ENCODE data around the gene MUC12. TPM values are rescaled to one million over a fixed set of nuclear protein-coding genes. Genes with fewer than 3 reads are reported as not detected.

MUC12 gene
- total and polyA plus RNA-seq, 2 of the 8 experiments (the other 6 are each of a cell fraction or from before 2014, with no cell fraction given) = 7.7 to 16.2 TPM

DNA sequence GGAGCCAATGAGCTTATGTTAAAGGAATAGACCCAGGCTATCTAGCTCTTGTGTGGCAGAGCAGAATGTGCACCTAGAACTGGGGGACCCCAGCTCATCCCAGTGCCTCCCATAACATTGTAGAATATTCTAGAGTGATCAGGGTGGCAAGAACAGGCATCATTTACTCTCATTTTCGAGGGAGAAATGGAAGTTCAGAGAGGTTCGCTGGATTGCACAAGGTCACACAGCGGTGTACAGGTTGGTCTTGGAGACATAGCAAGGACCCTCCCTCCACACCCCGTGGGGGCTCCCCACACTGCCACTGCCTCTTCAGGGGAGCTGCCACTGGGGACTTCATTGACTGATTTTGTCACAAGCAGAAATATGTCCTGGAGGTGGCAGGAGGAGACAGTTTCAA, 8.9 kb downstream of the MUC12 start:
- ChIA-PET CTCF (ENCODE audit: partially characterized antibody) (interaction anchor here (0.6 to 2.9 kb wide), 3 partner anchors 10 to 81 kb away, joined by 3 to 16 read pairs (median 4); partner anchors contain the start of gene MUC12), POLR2A (ENCODE audit: partially characterized antibody) (interaction anchor here (0.8 kb wide), 1 partner anchor 103 kb away, joined by 4 read pairs; the partner anchor contains the start of gene SRRT)
- H3K27ac ChIP-seq (ENCODE audit: low read depth, low read length) = no peak overlapping the region
- H3K14ac ChIP-seq (ENCODE audit: insufficient read length) = no peak overlapping the region
- no peaks in the 10 kb centered on the region for H4K20me1 ChIP-seq (replicated peaks in 1 of 2; ENCODE audit: control insufficient read depth in 1 of 2, insufficient read depth in 2 of 2, low read length in 2 of 2)
- DNase-seq (ENCODE audit: low read depth in 1 of 2, low spot score in 2 of 2) (no peak), FAIRE-seq (no peak)
- no peak overlapping the region for H3K56ac ChIP-seq (replicated peaks; ENCODE audit: insufficient read length, low read depth, low read length)
- H2BK5ac ChIP-seq (ENCODE audit: low read depth, low read length) = no peak overlapping the region
- no peak overlapping the region for H4K5ac ChIP-seq (ENCODE audit: insufficient read length, low read depth, low read length)
- H3K18ac ChIP-seq (ENCODE audit: extremely low read depth, low read length) = no peak overlapping the region
- H4K91ac ChIP-seq (replicated peaks; ENCODE audit: insufficient read length, low read length) = no peak overlapping the region
- H3K79me2 ChIP-seq (ENCODE audit: control insufficient read depth in 1 of 2, insufficient read depth in 2 of 2, low read length in 2 of 2) = no peaks in the 10 kb centered on the region
- H3K4me3 ChIP-seq (ENCODE audit: extremely low read depth in 1 of 4, insufficient read depth in 2 of 4, low read depth in 3 of 4, low read length in 4 of 4) = no peak overlapping the region
- no peak overlapping the region for H3K23ac ChIP-seq (ENCODE audit: insufficient read length)
- no peak overlapping the region for H2BK15ac ChIP-seq (ENCODE audit: low read length)
- WGBS, 2 experiments (ENCODE audit: extremely low coverage in 1 of 2, insufficient coverage in 1 of 2, insufficient read length in 1 of 2, insufficient replicate concordance in 2 of 2, low coverage in 1 of 2, low lambda C conversion rate in 2 of 2, missing lambda C conversion rate in 1 of 2) = 93% methylated on average over 4 of the region's 4 CpGs; no CpG with 5 or more reads in 1 of the 2 experiments
- no peak overlapping the region for H4K8ac ChIP-seq (ENCODE audit: extremely low read depth, insufficient read depth, low read length)
- no peaks in the 10 kb centered on the region for H3K79me1 ChIP-seq (ENCODE audit: low read depth, low read length)
- no peak overlapping the region for H2AFZ ChIP-seq (ENCODE audit: low read length)
- no peak overlapping the region for H3K4ac ChIP-seq (replicated peaks; ENCODE audit: insufficient read length, low read depth, low read length)
- H2BK20ac ChIP-seq (ENCODE audit: low read length) = no peak overlapping the region
- no peak overlapping the region for H2BK120ac ChIP-seq (replicated peaks; ENCODE audit: low read depth, low read length)
- H2BK12ac ChIP-seq (ENCODE audit: low read depth, low read length) = no peak overlapping the region
- TF ChIP-seq SP1 (IDR thresholded peaks at IDR 0.05; ENCODE audit: low read depth, low read length) (no peak), BACH1 (IDR thresholded peaks at IDR 0.05; ENCODE audit: low read length) (no peak), RBBP5 (IDR thresholded peaks at IDR 0.05; ENCODE audit: borderline replicate concordance, low read depth, low read length) (no peak), BCL11A (IDR thresholded peaks at IDR 0.05; ENCODE audit: low read depth in 2 of 2, low read length in 2 of 2) (no peak), GTF2F1 (IDR thresholded peaks at IDR 0.05; ENCODE audit: borderline replicate concordance, low read depth, low read length) (no peak), RNF2 (IDR thresholded peaks at IDR 0.05; ENCODE audit: borderline replicate concordance, low read depth, low read length, missing control alignments, poor library complexity, severe bottlenecking) (no peak), CHD1 (IDR thresholded peaks at IDR 0.05; ENCODE audit: low read depth, low read length) (no peak), JUND (IDR thresholded peaks at IDR 0.05; ENCODE audit: low read length) (no peak), HDAC6 (IDR thresholded peaks at IDR 0.05; ENCODE audit: low read depth, low read length) (no peak)
- TF ChIP-seq, protein P1, sequence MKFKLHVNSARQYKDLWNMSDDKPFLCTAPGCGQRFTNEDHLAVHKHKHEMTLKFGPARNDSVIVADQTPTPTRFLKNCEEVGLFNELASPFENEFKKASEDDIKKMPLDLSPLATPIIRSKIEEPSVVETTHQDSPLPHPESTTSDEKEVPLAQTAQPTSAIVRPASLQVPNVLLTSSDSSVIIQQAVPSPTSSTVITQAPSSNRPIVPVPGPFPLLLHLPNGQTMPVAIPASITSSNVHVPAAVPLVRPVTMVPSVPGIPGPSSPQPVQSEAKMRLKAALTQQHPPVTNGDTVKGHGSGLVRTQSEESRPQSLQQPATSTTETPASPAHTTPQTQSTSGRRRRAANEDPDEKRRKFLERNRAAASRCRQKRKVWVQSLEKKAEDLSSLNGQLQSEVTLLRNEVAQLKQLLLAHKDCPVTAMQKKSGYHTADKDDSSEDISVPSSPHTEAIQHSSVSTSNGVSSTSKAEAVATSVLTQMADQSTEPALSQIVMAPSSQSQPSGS (IDR thresholded peaks at IDR 0.05; ENCODE audit: low read length) = no peak
- TF ChIP-seq, protein P2, sequence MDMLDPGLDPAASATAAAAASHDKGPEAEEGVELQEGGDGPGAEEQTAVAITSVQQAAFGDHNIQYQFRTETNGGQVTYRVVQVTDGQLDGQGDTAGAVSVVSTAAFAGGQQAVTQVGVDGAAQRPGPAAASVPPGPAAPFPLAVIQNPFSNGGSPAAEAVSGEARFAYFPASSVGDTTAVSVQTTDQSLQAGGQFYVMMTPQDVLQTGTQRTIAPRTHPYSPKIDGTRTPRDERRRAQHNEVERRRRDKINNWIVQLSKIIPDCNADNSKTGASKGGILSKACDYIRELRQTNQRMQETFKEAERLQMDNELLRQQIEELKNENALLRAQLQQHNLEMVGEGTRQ (IDR thresholded peaks at IDR 0.05; ENCODE audit: low read length) = no peak
- no peaks in the 10 kb centered on the region for H3K9me3 ChIP-seq (ENCODE audit: insufficient read depth in 2 of 2, low read depth in 1 of 2, low read length in 1 of 2)
- H3K4me1 ChIP-seq (replicated peaks in 1 of 4; ENCODE audit: control insufficient read depth in 3 of 4, insufficient read depth in 4 of 4, low read length in 3 of 4) = no peaks in the 10 kb centered on the region; a peak in 1 of 7 replicates
- H3K9ac ChIP-seq (replicated peaks in 1 of 4; ENCODE audit: extremely low read depth in 1 of 4, low read depth in 3 of 4, low read length in 3 of 4) = no peak overlapping the region
- H2AK5ac ChIP-seq (ENCODE audit: low read depth, low read length) = no peak overlapping the region
- H3K36me3 ChIP-seq (ENCODE audit: control insufficient read depth in 2 of 4, insufficient read depth in 4 of 4, low read length in 3 of 4) = no peaks in the 10 kb centered on the region
- no peak overlapping the region for H3K4me2 ChIP-seq (ENCODE audit: insufficient read depth in 1 of 2, low read depth in 2 of 2, low read length in 2 of 2)
- H3K27me3 ChIP-seq (replicated peaks in 1 of 4; ENCODE audit: control insufficient read depth in 3 of 4, extremely low read depth in 1 of 4, insufficient read depth in 3 of 4, low read length in 3 of 4) = no peaks in the 10 kb centered on the region
- no peaks in the 10 kb centered on the region for H3K23me2 ChIP-seq (ENCODE audit: low read depth, low read length)
